SH-SY5Y (cell line): Measurements from ENCODE around the gene PIGP.

ENCODE experiments used
- GATA2 ChIP-seq: IDR thresholded peaks from 2 replicates; pipeline ENCODE4 v1.6.1; 2011; ENCODE audit warnings: mild to moderate bottlenecking, low read depth, low read length
- GATA3 ChIP-seq: IDR thresholded peaks from 2 replicates; pipeline ENCODE4 v1.6.1; 2011; ENCODE audit warnings: low read depth, mild to moderate bottlenecking, low read length, moderate library complexity

GRCh38 chr21:37043818-37044217 is 29.1 kb downstream of the PIGP start:
- no peak for TF ChIP-seq GATA2
- no peak for TF ChIP-seq GATA3
